Measurements from ENCODE around the gene C13orf46. TPM values are rescaled to one million over a fixed set of nuclear protein-coding genes. Genes with fewer than 3 reads are reported as not detected.

C13orf46 gene
- total and polyA plus RNA-seq, 4 donors: 1.1 to 11.3 (median 6.4) TPM

DNA sequence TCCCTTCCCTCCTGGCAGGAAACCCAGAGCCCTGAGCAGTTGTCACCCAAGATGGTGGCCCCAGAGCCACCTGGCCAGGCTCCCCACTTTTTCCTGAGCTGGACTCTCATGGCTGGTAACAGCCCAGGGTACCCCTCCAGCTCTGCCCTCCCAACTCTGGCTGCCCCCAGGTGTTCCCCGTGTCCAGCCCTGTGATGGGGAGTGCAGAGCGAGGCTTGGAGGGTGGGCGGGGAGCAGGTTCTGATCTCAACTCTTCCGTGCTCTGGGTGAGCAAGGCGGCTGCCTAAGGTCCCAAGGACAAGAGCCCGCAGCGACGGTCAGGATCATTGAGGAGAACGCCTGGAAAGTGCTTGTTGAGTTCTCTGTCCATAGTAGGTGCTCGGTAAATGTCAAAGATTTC is 55.3 kb downstream of the C13orf46 start:
- Histone ChIP-seq H3K4me3 (no peak overlapping the region), H3K4me1 (ENCODE audit: control insufficient read depth in 5 of 5, insufficient read depth in 5 of 5, low read length in 5 of 5) (no peaks in the 10 kb centered on the region), H3K27ac (ENCODE audit: low read depth in 1 of 2, low read length in 1 of 2) (no peak overlapping the region), H3K9ac (ENCODE audit: insufficient read depth in 1 of 2, low read length in 2 of 2) (no peak overlapping the region), H3K27me3 (ENCODE audit: control insufficient read depth in 3 of 3, insufficient read depth in 3 of 3, low read length in 2 of 3) (peaks cover 0 to 8% (median 4%) of the 10 kb centered on the region in 3 donors), H3K9me3 (ENCODE audit: control insufficient read depth in 4 of 4, insufficient read depth in 3 of 4, low read length in 3 of 4) (peaks cover 0 to 13% (median 1%) of the 10 kb centered on the region in 4 donors), H3K36me3 (ENCODE audit: control insufficient read depth in 4 of 4, insufficient read depth in 4 of 4, low read length in 4 of 4) (no peaks in the 10 kb centered on the region)
- ATAC-seq (ENCODE audit: insufficient read depth, low FRiP score) (no peak), DNase-seq (no peak)
- 88 to 95% methylated on average over 10 of the region's 10 CpGs for WGBS, 2 donors
- TF ChIP-seq, protein P1, sequence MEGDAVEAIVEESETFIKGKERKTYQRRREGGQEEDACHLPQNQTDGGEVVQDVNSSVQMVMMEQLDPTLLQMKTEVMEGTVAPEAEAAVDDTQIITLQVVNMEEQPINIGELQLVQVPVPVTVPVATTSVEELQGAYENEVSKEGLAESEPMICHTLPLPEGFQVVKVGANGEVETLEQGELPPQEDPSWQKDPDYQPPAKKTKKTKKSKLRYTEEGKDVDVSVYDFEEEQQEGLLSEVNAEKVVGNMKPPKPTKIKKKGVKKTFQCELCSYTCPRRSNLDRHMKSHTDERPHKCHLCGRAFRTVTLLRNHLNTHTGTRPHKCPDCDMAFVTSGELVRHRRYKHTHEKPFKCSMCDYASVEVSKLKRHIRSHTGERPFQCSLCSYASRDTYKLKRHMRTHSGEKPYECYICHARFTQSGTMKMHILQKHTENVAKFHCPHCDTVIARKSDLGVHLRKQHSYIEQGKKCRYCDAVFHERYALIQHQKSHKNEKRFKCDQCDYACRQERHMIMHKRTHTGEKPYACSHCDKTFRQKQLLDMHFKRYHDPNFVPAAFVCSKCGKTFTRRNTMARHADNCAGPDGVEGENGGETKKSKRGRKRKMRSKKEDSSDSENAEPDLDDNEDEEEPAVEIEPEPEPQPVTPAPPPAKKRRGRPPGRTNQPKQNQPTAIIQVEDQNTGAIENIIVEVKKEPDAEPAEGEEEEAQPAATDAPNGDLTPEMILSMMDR (IDR thresholded peaks at IDR 0.05; ENCODE audit: control extremely low read depth, extremely low read depth): no peak

DNA sequence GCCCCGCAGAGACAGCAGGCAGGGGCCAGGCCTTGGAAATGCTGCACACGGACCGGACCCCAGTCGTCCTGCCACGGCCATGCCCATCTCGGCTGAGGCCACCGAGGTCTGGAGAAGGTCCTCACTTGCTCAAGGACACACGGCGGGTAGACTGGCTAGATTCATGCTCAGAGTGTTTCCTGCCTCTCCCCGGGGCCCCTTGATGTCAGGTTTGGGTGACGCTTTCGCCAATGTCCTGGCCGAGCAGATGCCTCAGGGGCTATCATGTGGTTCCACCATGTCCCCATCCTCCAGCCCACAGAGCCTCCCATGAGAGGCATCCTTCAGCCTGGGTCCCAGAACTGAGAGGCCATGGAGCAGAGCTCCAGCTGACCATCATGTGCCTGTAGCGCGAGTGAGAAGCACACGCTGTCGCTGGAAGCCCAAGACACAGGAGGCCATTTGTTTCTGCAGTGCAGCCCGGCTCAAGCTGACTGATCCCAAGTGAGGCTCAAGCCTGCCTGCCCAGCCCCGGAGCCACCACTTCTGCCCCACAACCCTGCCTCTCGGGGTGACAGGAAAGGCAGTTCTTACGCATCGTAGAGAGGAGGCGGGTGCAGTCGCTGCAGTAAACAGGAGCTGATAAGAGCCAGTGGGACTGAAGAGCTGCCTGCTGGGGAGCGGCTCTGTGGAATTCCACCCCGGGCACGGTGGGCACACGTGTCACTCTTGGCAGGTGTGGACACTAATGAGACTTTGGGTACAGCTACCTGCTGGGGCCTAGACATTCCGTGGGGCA is 56.1 kb downstream of the C13orf46 start:
- H3K9ac ChIP-seq (ENCODE audit: insufficient read depth in 1 of 2, low read length in 2 of 2): no peak overlapping the region
- WGBS, 2 donors: 81 to 90% methylated on average over 29 of the region's 29 CpGs
- H3K4me1 ChIP-seq (ENCODE audit: control insufficient read depth in 5 of 5, insufficient read depth in 5 of 5, low read length in 5 of 5): no peaks in the 10 kb centered on the region
- peaks cover 0 to 8% (median 4%) of the 10 kb centered on the region in 3 donors for H3K27me3 ChIP-seq (ENCODE audit: control insufficient read depth in 3 of 3, insufficient read depth in 3 of 3, low read length in 2 of 3)
- TF ChIP-seq, protein P1 (IDR thresholded peaks at IDR 0.05; ENCODE audit: control extremely low read depth, extremely low read depth): no peak
- no peak overlapping the region for H3K27ac ChIP-seq (ENCODE audit: low read depth in 1 of 2, low read length in 1 of 2)
- DNase-seq (no peak), ATAC-seq (ENCODE audit: insufficient read depth, low FRiP score) (no peak)
- no peaks in the 10 kb centered on the region for H3K36me3 ChIP-seq (ENCODE audit: control insufficient read depth in 4 of 4, insufficient read depth in 4 of 4, low read length in 4 of 4)
- peaks cover 0 to 13% (median 1%) of the 10 kb centered on the region in 4 donors for H3K9me3 ChIP-seq (ENCODE audit: control insufficient read depth in 4 of 4, insufficient read depth in 3 of 4, low read length in 3 of 4)
- H3K4me3 ChIP-seq: no peak overlapping the region

DNA sequence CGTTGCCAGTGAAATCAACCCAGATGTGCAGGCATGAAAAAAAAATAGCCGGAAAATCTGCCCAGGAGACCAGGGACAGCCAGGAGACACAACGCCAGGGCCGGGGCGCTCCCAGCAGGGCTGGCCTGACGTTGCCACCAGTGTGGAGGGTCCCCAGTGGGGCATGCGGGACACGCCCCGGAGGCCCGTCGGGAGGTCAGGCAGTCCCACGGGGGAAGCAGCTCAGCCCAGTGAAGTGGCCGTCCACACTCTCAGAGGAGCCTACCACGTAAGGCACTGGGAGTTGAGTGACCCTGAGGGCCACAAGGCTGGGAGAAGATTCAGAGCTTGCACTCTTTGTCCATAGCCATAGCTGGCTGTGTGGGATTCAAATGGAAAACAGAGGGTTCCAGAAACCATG is 56.8 kb downstream of the C13orf46 start:
- TF ChIP-seq, protein P1 (IDR thresholded peaks at IDR 0.05; ENCODE audit: control extremely low read depth, extremely low read depth): no peak
- DNase-seq: no peak
- peaks cover 0 to 8% (median 4%) of the 10 kb centered on the region in 3 donors for H3K27me3 ChIP-seq (ENCODE audit: control insufficient read depth in 3 of 3, insufficient read depth in 3 of 3, low read length in 2 of 3)

More for the DNA sequence above, 56.8 kb downstream of the C13orf46 start:
- Histone ChIP-seq H3K27ac (ENCODE audit: low read depth in 1 of 2, low read length in 1 of 2) (no peak overlapping the region), H3K36me3 (ENCODE audit: control insufficient read depth in 4 of 4, insufficient read depth in 4 of 4, low read length in 4 of 4) (no peaks in the 10 kb centered on the region), H3K4me1 (ENCODE audit: control insufficient read depth in 5 of 5, insufficient read depth in 5 of 5, low read length in 5 of 5) (no peaks in the 10 kb centered on the region), H3K9me3 (ENCODE audit: control insufficient read depth in 4 of 4, insufficient read depth in 3 of 4, low read length in 3 of 4) (peaks cover 0 to 10% (median 1%) of the 10 kb centered on the region in 4 donors), H3K9ac (ENCODE audit: insufficient read depth in 1 of 2, low read length in 2 of 2) (no peak overlapping the region), H3K4me3 (no peak overlapping the region)
- WGBS, 2 donors: 87 to 94% methylated on average over 14 of the region's 14 CpGs
- ATAC-seq (ENCODE audit: insufficient read depth, low FRiP score): no peak

All from lung (tissue), 12 donors.